Measurements from ENCODE around the gene ATP1B3.

GRCh38 chr3:141876891-141877621 lies 613 bp downstream of the ATP1B3 start:
- TF ChIP-seq CTCF (IDR thresholded peaks at IDR 0.05; ENCODE audit: low read depth, low read length) (no peak), EZH2phosphoT487 (IDR thresholded peaks at IDR 0.05; ENCODE audit: low read depth) (no peak)

All from OCI-LY3 (cell line).